Measurements from ENCODE around the gene CEMIP. TPM values are rescaled to one million over a fixed set of nuclear protein-coding genes. Genes with fewer than 3 reads are reported as not detected.

CEMIP gene
- total and polyA plus RNA-seq, 2 of the 8 experiments (the other 6 are each of a cell fraction or from before 2014, with no cell fraction given) = 0.11 to 0.60 TPM

DNA sequence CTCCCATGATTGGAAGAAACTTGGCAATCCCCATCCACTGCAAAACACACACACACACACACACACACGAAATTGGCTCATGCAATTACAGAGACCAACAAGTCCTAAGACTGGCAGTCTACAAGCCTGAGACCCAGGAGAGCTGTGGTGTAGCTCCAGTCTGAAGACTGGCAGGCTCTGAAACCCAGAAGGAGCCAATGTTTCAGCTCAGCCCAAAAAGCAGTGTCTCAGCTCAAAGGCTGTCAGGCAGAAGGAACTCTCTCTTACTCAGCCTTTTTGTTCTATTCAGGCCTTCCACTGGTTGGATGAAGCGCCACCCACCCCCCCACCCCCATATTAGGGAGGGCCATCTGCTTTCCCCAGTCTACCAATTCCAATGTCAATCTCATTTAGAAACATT lies 178.4 kb downstream of the CEMIP start (continued):
- TF ChIP-seq, protein P1, sequence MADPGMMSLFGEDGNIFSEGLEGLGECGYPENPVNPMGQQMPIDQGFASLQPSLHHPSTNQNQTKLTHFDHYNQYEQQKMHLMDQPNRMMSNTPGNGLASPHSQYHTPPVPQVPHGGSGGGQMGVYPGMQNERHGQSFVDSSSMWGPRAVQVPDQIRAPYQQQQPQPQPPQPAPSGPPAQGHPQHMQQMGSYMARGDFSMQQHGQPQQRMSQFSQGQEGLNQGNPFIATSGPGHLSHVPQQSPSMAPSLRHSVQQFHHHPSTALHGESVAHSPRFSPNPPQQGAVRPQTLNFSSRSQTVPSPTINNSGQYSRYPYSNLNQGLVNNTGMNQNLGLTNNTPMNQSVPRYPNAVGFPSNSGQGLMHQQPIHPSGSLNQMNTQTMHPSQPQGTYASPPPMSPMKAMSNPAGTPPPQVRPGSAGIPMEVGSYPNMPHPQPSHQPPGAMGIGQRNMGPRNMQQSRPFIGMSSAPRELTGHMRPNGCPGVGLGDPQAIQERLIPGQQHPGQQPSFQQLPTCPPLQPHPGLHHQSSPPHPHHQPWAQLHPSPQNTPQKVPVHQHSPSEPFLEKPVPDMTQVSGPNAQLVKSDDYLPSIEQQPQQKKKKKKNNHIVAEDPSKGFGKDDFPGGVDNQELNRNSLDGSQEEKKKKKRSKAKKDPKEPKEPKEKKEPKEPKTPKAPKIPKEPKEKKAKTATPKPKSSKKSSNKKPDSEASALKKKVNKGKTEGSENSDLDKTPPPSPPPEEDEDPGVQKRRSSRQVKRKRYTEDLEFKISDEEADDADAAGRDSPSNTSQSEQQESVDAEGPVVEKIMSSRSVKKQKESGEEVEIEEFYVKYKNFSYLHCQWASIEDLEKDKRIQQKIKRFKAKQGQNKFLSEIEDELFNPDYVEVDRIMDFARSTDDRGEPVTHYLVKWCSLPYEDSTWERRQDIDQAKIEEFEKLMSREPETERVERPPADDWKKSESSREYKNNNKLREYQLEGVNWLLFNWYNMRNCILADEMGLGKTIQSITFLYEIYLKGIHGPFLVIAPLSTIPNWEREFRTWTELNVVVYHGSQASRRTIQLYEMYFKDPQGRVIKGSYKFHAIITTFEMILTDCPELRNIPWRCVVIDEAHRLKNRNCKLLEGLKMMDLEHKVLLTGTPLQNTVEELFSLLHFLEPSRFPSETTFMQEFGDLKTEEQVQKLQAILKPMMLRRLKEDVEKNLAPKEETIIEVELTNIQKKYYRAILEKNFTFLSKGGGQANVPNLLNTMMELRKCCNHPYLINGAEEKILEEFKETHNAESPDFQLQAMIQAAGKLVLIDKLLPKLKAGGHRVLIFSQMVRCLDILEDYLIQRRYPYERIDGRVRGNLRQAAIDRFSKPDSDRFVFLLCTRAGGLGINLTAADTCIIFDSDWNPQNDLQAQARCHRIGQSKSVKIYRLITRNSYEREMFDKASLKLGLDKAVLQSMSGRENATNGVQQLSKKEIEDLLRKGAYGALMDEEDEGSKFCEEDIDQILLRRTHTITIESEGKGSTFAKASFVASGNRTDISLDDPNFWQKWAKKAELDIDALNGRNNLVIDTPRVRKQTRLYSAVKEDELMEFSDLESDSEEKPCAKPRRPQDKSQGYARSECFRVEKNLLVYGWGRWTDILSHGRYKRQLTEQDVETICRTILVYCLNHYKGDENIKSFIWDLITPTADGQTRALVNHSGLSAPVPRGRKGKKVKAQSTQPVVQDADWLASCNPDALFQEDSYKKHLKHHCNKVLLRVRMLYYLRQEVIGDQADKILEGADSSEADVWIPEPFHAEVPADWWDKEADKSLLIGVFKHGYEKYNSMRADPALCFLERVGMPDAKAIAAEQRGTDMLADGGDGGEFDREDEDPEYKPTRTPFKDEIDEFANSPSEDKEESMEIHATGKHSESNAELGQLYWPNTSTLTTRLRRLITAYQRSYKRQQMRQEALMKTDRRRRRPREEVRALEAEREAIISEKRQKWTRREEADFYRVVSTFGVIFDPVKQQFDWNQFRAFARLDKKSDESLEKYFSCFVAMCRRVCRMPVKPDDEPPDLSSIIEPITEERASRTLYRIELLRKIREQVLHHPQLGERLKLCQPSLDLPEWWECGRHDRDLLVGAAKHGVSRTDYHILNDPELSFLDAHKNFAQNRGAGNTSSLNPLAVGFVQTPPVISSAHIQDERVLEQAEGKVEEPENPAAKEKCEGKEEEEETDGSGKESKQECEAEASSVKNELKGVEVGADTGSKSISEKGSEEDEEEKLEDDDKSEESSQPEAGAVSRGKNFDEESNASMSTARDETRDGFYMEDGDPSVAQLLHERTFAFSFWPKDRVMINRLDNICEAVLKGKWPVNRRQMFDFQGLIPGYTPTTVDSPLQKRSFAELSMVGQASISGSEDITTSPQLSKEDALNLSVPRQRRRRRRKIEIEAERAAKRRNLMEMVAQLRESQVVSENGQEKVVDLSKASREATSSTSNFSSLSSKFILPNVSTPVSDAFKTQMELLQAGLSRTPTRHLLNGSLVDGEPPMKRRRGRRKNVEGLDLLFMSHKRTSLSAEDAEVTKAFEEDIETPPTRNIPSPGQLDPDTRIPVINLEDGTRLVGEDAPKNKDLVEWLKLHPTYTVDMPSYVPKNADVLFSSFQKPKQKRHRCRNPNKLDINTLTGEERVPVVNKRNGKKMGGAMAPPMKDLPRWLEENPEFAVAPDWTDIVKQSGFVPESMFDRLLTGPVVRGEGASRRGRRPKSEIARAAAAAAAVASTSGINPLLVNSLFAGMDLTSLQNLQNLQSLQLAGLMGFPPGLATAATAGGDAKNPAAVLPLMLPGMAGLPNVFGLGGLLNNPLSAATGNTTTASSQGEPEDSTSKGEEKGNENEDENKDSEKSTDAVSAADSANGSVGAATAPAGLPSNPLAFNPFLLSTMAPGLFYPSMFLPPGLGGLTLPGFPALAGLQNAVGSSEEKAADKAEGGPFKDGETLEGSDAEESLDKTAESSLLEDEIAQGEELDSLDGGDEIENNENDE (IDR thresholded peaks at IDR 0.05; ENCODE audit: insufficient replicate concordance, low read length) = no peak
- no peak for TF ChIP-seq TBP (IDR thresholded peaks at IDR 0.05; ENCODE audit: low read depth, low read length)
- no peak for TF ChIP-seq SRF (IDR thresholded peaks at IDR 0.05; ENCODE audit: low read depth, low read length)
- TF ChIP-seq SP2 (IDR thresholded peaks at IDR 0.05; ENCODE audit: low read length) = no peak
- TF ChIP-seq SP4 (IDR thresholded peaks at IDR 0.05; ENCODE audit: low read length) = no peak
- no peak for TF ChIP-seq ZNF274 (IDR thresholded peaks at IDR 0.05; ENCODE audit: borderline replicate concordance, extremely low read depth, low read length)
- no peak for TF ChIP-seq KDM4A (IDR thresholded peaks at IDR 0.05; ENCODE audit: low read depth, low read length, severe bottlenecking)
- TF ChIP-seq RAD21 (IDR thresholded peaks at IDR 0.05 in 1 of 2, conservative IDR thresholded peaks at IDR 0.05 in 1 of 2; ENCODE audit: low read depth in 2 of 2, low read length in 2 of 2) = no peak
- no peak for TF ChIP-seq BRCA1 (IDR thresholded peaks at IDR 0.05; ENCODE audit: low read depth, low read length)
